Neural progenitor cell (in vitro differentiated cells): ENCODE data around the gene CYP39A1. TPM values are rescaled to one million over a fixed set of nuclear protein-coding genes. Genes with fewer than 3 reads are reported as not detected.

Experiments used
- DNase-seq: peaks from one replicate; pipeline ENCODE4 v3.0.0-alpha.2; 2016; ENCODE audit warnings: low spot score
- H2AFZ ChIP-seq: fragments of 200-600 bp; sonication (generic); replicated peaks from 2 replicates; pipeline ENCODE4 v1.6.1; 2016; ENCODE audit warnings: antibody characterized with exemption
- H3F3A ChIP-seq: fragments of 200-600 bp; sonication (generic); 2 replicates; pipeline ENCODE4 v1.6.1; 2016; ENCODE audit warnings: antibody characterized with exemption, low read depth
- H3K27ac ChIP-seq: fragments of 200-600 bp; sonication (generic); 2 replicates; pipeline ENCODE4 v1.5.1; 2016; ENCODE audit warnings: mild to moderate bottlenecking
- H3K27me3 ChIP-seq: fragments of 200-600 bp; sonication (generic); 2 replicates; pipeline ENCODE4 v1.6.1; 2016; ENCODE audit warnings: mild to moderate bottlenecking, moderate library complexity
- H3K36me3 ChIP-seq: fragments of 200-600 bp; sonication (generic); 2 replicates; pipeline ENCODE4 v1.5.1; 2016
- H3K4me1 ChIP-seq: fragments of 200-600 bp; sonication (generic); 2 replicates; pipeline ENCODE4 v1.6.1; 2016; ENCODE audit warnings: mixed run types
- H3K4me2 ChIP-seq: fragments of 200-600 bp; sonication (generic); 2 replicates; pipeline ENCODE4 v1.6.1; 2016
- H3K4me3 ChIP-seq: fragments of 200-600 bp; sonication (generic); 2 replicates; pipeline ENCODE4 v1.5.1; 2016
- H3K79me2 ChIP-seq: fragments of 200-600 bp; sonication (generic); 2 replicates; pipeline ENCODE4 v1.6.1; 2016; ENCODE audit warnings: low read depth
- H3K9ac ChIP-seq: fragments of 200-600 bp; sonication (generic); 2 replicates; pipeline ENCODE4 v1.6.1; 2016
- H3K9me3 ChIP-seq: fragments of 200-600 bp; sonication (generic); 2 replicates; pipeline ENCODE4 v1.5.1; 2016; ENCODE audit warnings: low read depth
- H4K20me1 ChIP-seq: fragments of 200-600 bp; sonication (generic); 2 replicates; pipeline ENCODE4 v1.6.1; 2016; ENCODE audit warnings: low read depth
- H3K27ac Mint-ChIP-seq: 3 replicates; pipeline ENCODE4 v1.8.0; 2021; ENCODE audit warnings: mixed read lengths
- H3K27me3 Mint-ChIP-seq: 2 replicates; pipeline ENCODE4 v1.8.0; 2022; ENCODE audit warnings: low read depth, mild to moderate bottlenecking, inconsistent platforms, moderate library complexity, mixed read lengths; ENCODE audit not compliant: insufficient read depth
- H3K36me3 Mint-ChIP-seq: 3 replicates; pipeline ENCODE4 v1.8.0; 2021; ENCODE audit warnings: mixed read lengths
- H3K4me1 Mint-ChIP-seq: 3 replicates; pipeline ENCODE4 v1.8.0; 2021; ENCODE audit warnings: mixed read lengths
- H3K4me3 Mint-ChIP-seq: 3 replicates; pipeline ENCODE4 v1.8.0; 2021; ENCODE audit warnings: mild to moderate bottlenecking, moderate library complexity, mixed read lengths
- H3K9me3 Mint-ChIP-seq: 3 replicates; pipeline ENCODE4 v1.8.0; 2020; ENCODE audit warnings: mixed read lengths
- EZH2 ChIP-seq: fragments of 200-600 bp; sonication (generic); IDR thresholded peaks from 2 replicates; pipeline ENCODE4 v1.6.1; 2017; ENCODE audit warnings: antibody characterized with exemption, mild to moderate bottlenecking, moderate library complexity
- EZH2phosphoT487 ChIP-seq: fragments of 200-600 bp; sonication (generic); IDR thresholded peaks from 2 replicates; pipeline ENCODE4 v1.6.1; 2017; ENCODE audit warnings: antibody characterized with exemption
- total RNA-seq: library from RNA; depleted of rRNA; stranded (reverse); fragments of >200 nt; gene quantifications from 2 replicates; pipeline ENCODE4 v1.2.3, GENCODE V29; 2015; ENCODE audit warnings: low replicate concordance
- TF ChIP-seq, protein P1 (sequence below): fragments of 200-600 bp; sonication (generic); IDR thresholded peaks from 2 replicates; pipeline ENCODE4 v1.5.1; 2017; ENCODE audit warnings: antibody characterized with exemption, mild to moderate bottlenecking

Gene CYP39A1
- 4.5 and 7.1 TPM in 2 replicates for total RNA-seq

- peak within 1 kb of the TSS; percentile 44 for H3K27ac Mint-ChIP-seq
Measured at GRCh38 chr6:46652603-46653438, at the start of gene CYP39A1, which contains the start of gene SLC25A27. TSS of gene CYP39A1 (minus strand) at chr6:46652818. CDS start at chr6:46652582, 236 bp downstream. TSS of gene SLC25A27 (plus strand) at chr6:46652975. CDS start at chr6:46653193, 218 bp downstream.

DNA sequence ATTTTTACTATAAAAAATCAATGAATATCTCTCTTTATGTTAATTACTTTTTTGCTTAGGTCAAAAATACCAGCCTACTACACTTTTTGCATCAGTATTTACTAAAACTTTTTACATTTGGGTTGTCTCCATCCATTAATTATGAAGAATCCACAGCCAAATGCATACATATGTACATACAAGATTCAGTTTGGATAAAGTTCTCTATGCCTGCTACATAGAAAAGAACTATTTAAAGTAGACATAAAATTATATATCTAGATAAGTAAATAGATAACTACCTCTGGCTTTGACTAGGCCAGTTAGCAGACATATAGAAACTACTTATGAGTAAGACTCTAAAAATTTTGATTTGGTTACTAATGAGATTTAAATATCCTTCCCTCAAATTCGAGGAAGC lies 47.4 kb upstream of the CYP39A1 start:
- no peak overlapping the region for H3K4me2 ChIP-seq
- no peak for DNase-seq
- no peaks in the 10 kb centered on the region for H3K36me3 ChIP-seq
- H3K27me3 ChIP-seq, result no peaks in the 10 kb centered on the region
- Mint-ChIP-seq H3K36me3 (no peaks in the 10 kb centered on the region), H3K9me3 (no peaks in the 10 kb centered on the region), H3K27me3 (no peaks in the 10 kb centered on the region), H3K27ac (no peak overlapping the region), H3K4me3 (no peak overlapping the region), H3K4me1 (no peaks in the 10 kb centered on the region)
- no peak overlapping the region for H2AFZ ChIP-seq
- no peaks in the 10 kb centered on the region for H3F3A ChIP-seq
- H3K4me3 ChIP-seq, result no peak overlapping the region
- no peak overlapping the region for H3K9ac ChIP-seq
- TF ChIP-seq EZH2phosphoT487, result no peak
- no peaks in the 10 kb centered on the region for H3K9me3 ChIP-seq
- H3K27ac ChIP-seq, result no peak overlapping the region
- H3K79me2 ChIP-seq, result no peaks in the 10 kb centered on the region
- no peaks in the 10 kb centered on the region for H4K20me1 ChIP-seq
- H3K4me1 ChIP-seq, result no peaks in the 10 kb centered on the region

More at GRCh38 chr6:46652603-46653438, at the start of gene CYP39A1, which contains the start of gene SLC25A27:
- Histone ChIP-seq H3K27ac (no peak within 1 kb of the TSS), H4K20me1 (peaks cover 11% of the 10 kb centered on the region), H3K4me2 (peak within 1 kb of the TSS; percentile 90), H3K36me3 (no peaks in the 10 kb centered on the region), H3K9ac (peak within 1 kb of the TSS; percentile 29), H3K9me3 (no peaks in the 10 kb centered on the region), H3K4me3 (peak within 1 kb of the TSS; percentile 85), H3K27me3 (peaks cover 18% of the 10 kb centered on the region), H3F3A (no peaks in the 10 kb centered on the region), H3K79me2 (peaks cover 14% of the 10 kb centered on the region), H3K4me1 (peaks cover 22% of the 10 kb centered on the region), H2AFZ (peak within 1 kb of the TSS; percentile 98)
- no peaks in the 10 kb centered on the region for H3K27me3 Mint-ChIP-seq
- H3K4me1 Mint-ChIP-seq, result peaks cover 20% of the 10 kb centered on the region
- H3K36me3 Mint-ChIP-seq, result no peaks in the 10 kb centered on the region
- peak within 1 kb of the TSS; percentile 94 for H3K4me3 Mint-ChIP-seq
- DNase-seq, result peak; percentile 97
- H3K9me3 Mint-ChIP-seq, result no peaks in the 10 kb centered on the region
- peak; percentile 44 for TF ChIP-seq EZH2
- no peak for TF ChIP-seq EZH2phosphoT487
- TF ChIP-seq, protein P1, sequence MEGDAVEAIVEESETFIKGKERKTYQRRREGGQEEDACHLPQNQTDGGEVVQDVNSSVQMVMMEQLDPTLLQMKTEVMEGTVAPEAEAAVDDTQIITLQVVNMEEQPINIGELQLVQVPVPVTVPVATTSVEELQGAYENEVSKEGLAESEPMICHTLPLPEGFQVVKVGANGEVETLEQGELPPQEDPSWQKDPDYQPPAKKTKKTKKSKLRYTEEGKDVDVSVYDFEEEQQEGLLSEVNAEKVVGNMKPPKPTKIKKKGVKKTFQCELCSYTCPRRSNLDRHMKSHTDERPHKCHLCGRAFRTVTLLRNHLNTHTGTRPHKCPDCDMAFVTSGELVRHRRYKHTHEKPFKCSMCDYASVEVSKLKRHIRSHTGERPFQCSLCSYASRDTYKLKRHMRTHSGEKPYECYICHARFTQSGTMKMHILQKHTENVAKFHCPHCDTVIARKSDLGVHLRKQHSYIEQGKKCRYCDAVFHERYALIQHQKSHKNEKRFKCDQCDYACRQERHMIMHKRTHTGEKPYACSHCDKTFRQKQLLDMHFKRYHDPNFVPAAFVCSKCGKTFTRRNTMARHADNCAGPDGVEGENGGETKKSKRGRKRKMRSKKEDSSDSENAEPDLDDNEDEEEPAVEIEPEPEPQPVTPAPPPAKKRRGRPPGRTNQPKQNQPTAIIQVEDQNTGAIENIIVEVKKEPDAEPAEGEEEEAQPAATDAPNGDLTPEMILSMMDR, result no peak

DNA sequence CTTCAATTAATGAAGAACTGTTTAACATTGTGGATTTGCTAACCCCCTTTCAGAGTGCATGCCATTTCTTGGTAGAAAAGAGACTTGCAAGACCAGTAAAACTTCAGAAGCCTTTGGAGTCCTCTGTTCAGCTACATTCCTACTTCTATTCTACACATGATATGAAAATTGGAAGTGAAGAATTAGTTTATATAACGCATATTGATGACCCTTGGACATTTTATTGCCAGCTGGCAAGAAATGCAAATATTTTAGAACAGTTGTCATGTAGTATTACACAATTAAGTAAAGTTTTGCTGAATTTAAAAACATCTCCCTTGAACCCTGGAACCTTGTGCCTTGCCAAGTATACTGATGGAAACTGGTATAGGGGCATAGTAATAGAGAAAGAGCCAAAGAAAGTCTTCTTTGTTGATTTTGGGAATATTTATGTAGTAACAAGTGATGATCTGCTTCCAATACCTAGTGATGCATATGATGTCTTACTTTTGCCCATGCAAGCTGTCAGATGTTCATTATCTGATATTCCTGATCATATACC lies 38.4 kb upstream of the CYP39A1 start:
- Mint-ChIP-seq H3K36me3 (no peaks in the 10 kb centered on the region), H3K9me3 (peaks cover 2% of the 10 kb centered on the region), H3K4me1 (no peaks in the 10 kb centered on the region), H3K27me3 (no peaks in the 10 kb centered on the region), H3K27ac (no peak overlapping the region), H3K4me3 (no peak overlapping the region)
- Histone ChIP-seq H3K9me3 (no peaks in the 10 kb centered on the region), H2AFZ (no peak overlapping the region), H3K4me3 (no peak overlapping the region), H3K4me1 (no peaks in the 10 kb centered on the region), H3K36me3 (no peaks in the 10 kb centered on the region), H3K79me2 (no peaks in the 10 kb centered on the region), H3F3A (no peaks in the 10 kb centered on the region), H3K4me2 (no peak overlapping the region), H3K27me3 (no peaks in the 10 kb centered on the region), H3K27ac (no peak overlapping the region), H4K20me1 (no peaks in the 10 kb centered on the region), H3K9ac (no peak overlapping the region)
- no peak for TF ChIP-seq EZH2
- TF ChIP-seq, protein P1, result no peak
- TF ChIP-seq EZH2phosphoT487, result no peak
- DNase-seq, result no peak
